K562 (cell line): ENCODE data around the gene STUB1. TPM values are rescaled to one million over a fixed set of nuclear protein-coding genes. Genes with fewer than 3 reads are reported as not detected.

Experiments
- CCAR2 ChIP-seq: fragments of 200-400 bp; formaldehyde crosslinking; IDR thresholded peaks from 2 replicates; pipeline ENCODE4 v1.6.1; 2017; ENCODE audit warnings: mild to moderate bottlenecking, low read depth, low read length
- CHD1 ChIP-seq: fragments of 200-600 bp; sonication (generic); IDR thresholded peaks from one replicate; pipeline ENCODE4 v1.6.1; 2012; ENCODE audit warnings: mild to moderate bottlenecking, moderate library complexity, low read length, inconsistent platforms
- CTBP1 ChIP-seq: fragments of 450-650 bp; IDR thresholded peaks from 2 replicates; pipeline ENCODE4 v1.6.1; 2016; ENCODE audit warnings: borderline replicate concordance
- E2F3 ChIP-seq: fragments of 250-450 bp; sonication (Bioruptor Pico); IDR thresholded peaks from 2 replicates; pipeline ENCODE4 v1.4.0; 2020; ENCODE audit warnings: mild to moderate bottlenecking
- GTF2F1 ChIP-seq: IDR thresholded peaks from 2 replicates; pipeline ENCODE4 v1.6.1; 2011; ENCODE audit warnings: low read depth, low read length, improper control_type of control experiment
- HDAC1 ChIP-seq, 2 experiments: fragments of 450-650 bp; IDR thresholded peaks; 2 replicates each; pipeline ENCODE4 v1.6.1; 2016 to 2017; ENCODE audit warnings: inconsistent platforms in 1 of 2, mild to moderate bottlenecking in 1 of 2, moderate library complexity in 1 of 2
- HDAC3 ChIP-seq: fragments of 450-650 bp; IDR thresholded peaks from 2 replicates; pipeline ENCODE4 v1.6.1; 2018; ENCODE audit warnings: borderline replicate concordance, mild to moderate bottlenecking, moderate library complexity; ENCODE audit not compliant: partially characterized antibody
- KLF10 ChIP-seq: fragments of 250-450 bp; sonication (Bioruptor Pico); IDR thresholded peaks from 2 replicates; pipeline ENCODE4 v1.6.1; 2021; ENCODE audit warnings: matching md5 sums
- MNT ChIP-seq, 2 experiments: fragments of 450-650 bp; conservative IDR thresholded peaks; 2 replicates each; pipeline ENCODE4 v1.6.1; 2017; ENCODE audit warnings: mild to moderate bottlenecking in 2 of 2, moderate library complexity in 2 of 2
- NFRKB ChIP-seq: fragments of 450-650 bp; IDR thresholded peaks from 2 replicates; pipeline ENCODE4 v1.6.1; 2016; ENCODE audit warnings: low read depth
- STAG1 ChIP-seq: sonication (generic); formaldehyde crosslinking; IDR thresholded peaks from 2 replicates; pipeline ENCODE4 v1.5.0; 2020; ENCODE audit warnings: missing genetic modification reagents, borderline replicate concordance
- TEAD2 ChIP-seq: fragments of 450-650 bp; IDR thresholded peaks from 2 replicates; pipeline ENCODE4 v1.6.1; 2016; ENCODE audit warnings: missing genetic modification characterization, control low read depth, missing compliant biosample characterization
- TOE1 ChIP-seq, 2 experiments: fragments of 450-650 bp in 1 of 2; sonication (generic) in 1 of 2; formaldehyde crosslinking in 1 of 2; IDR thresholded peaks; 2 replicates each; pipeline versions ENCODE4 v1.7.1 to v1.8.0; 2016 to 2022; ENCODE audit warnings: borderline replicate concordance in 2 of 2, mild to moderate bottlenecking in 2 of 2, antibody characterized with exemption in 1 of 2, inconsistent platforms in 1 of 2, low read depth in 1 of 2, missing genetic modification reagents in 1 of 2, moderate library complexity in 1 of 2
- ZBTB26 ChIP-seq: fragments of 450-650 bp; formaldehyde crosslinking; IDR thresholded peaks from 2 replicates; pipeline ENCODE4 v1.4.0; 2022; ENCODE audit warnings: missing genetic modification characterization
- ZBTB43 ChIP-seq: sonication (generic); formaldehyde crosslinking; IDR thresholded peaks from 2 replicates; pipeline ENCODE4 v1.8.0; 2023; ENCODE audit warnings: mild to moderate bottlenecking, missing genetic modification reagents
- ZNF609 ChIP-seq: sonication (generic); formaldehyde crosslinking; IDR thresholded peaks from 2 replicates; pipeline ENCODE4 v1.8.1; 2023; ENCODE audit warnings: missing genetic modification reagents, mild to moderate bottlenecking, borderline replicate concordance
- ZNF699 ChIP-seq: fragments of 250-450 bp; sonication (Bioruptor Pico); IDR thresholded peaks from 2 replicates; pipeline ENCODE4 v1.8.0; 2021; ENCODE audit warnings: mild to moderate bottlenecking, moderate library complexity; ENCODE audit not compliant: insufficient replicate concordance
- polyA plus RNA-seq, 8 experiments: library from polyadenylated mRNA; depleted of rRNA in 4 of 8; stranded (reverse) in 5 of 8; unstranded in 3 of 8; fragments of >200 nt; fragmentation: Nextera tagmentation in 2 of 8; fragmentation: Illumina TruSeq in 1 of 8; extraction: Ambion mirVana in 2 of 8; extraction: Trizol in 1 of 8; gene quantifications; 2 replicates each; pipeline versions ENCODE4 v1.2.1 to v1.2.3, GENCODE V29; 2011 to 2014; ENCODE audit warnings: inconsistent platforms in 1 of 8, missing spikeins in 1 of 8
- total RNA-seq, 7 experiments: library from RNA; depleted of rRNA in 6 of 7; stranded (reverse); fragments of >200 nt in 6 of 7; fragmentation: Illumina TruSeq in 2 of 7; extraction: Trizol in 2 of 7; gene quantifications; 2 replicates each; pipeline versions ENCODE4 v1.2.1 to v1.2.3, GENCODE V29; 2011 to 2021; ENCODE audit warnings: low replicate concordance in 1 of 7

STUB1 gene
- total and polyA plus RNA-seq, 9 of the 15 experiments (the other 6 are each of a cell fraction or from before 2014, with no cell fraction given), result 10.6 to 251 (median 152) TPM

- TF ChIP-seq TOE1 (IDR thresholded peaks at IDR 0.05; ENCODE audit: borderline replicate concordance) (no peak), TOE1 (CRISPR knock-in tag; IDR thresholded peaks at IDR 0.05; ENCODE audit: borderline replicate concordance, low read depth) (no peak), ZNF699 (CRISPR knock-in tag) (no peak), STAG1 (no peak), HDAC1 (IDR thresholded peaks at IDR 0.05) (peak in 1 of 2 experiments; percentile 41; a peak in 2 of 4 replicates), ZBTB43 (CRISPR knock-in tag) (no peak), GTF2F1 (no peak), E2F3 (CRISPR knock-in tag) (no peak), CTBP1 (peak; percentile 50; the same call in 1 of the 2 replicates), TEAD2 (no peak), MNT (conservative IDR thresholded peaks at IDR 0.05) (peak; percentile 68), KLF10 (no peak), NFRKB (no peak), HDAC3 (no peak), ZBTB26 (no peak), ZNF609 (no peak), CCAR2 (no peak), CHD1 (peak; percentile 87)
Measured at GRCh38 chr16:727291-727977, 47.2 kb downstream of the STUB1 start (continued).
